ENCODE data around the gene STAT6.
A peak's percentile ranks its signal among the peaks of the same experiment; 100 is the strongest.

Gene STAT6

DNA sequence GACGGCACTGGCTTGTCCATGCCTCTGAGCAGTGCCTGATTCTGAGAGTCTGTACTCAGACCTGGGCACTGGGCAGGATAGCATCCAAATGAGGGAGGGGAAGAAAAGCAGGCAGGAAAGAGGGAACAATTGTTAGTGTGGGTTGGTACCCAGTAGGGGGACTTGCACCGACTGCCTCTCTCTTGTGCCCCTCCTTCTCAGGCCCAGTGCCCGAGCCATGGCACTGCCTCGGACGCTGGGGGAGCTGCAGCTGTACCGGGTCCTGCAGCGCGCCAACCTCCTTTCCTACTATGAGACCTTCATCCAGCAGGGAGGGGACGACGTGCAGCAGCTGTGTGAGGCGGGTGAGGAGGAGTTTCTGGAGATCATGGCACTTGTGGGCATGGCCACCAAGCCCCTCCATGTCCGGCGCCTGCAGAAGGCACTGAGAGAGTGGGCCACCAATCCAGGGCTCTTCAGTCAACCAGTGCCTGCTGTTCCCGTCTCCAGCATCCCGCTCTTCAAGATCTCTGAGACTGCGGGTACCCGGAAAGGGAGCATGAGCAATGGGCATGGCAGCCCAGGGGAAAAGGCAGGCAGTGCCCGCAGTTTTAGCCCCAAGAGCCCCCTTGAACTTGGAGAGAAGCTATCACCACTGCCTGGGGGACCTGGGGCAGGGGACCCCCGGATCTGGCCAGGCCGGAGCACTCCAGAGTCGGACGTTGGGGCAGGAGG lies 20.1 kb downstream of the STAT6 start:
- Histone ChIP-seq H3K36me3 (ENCODE audit: control insufficient read depth, insufficient read depth, low read length) (no peaks in the 10 kb centered on the region), H3K79me2 (peaks cover 16% of the 10 kb centered on the region), H3K27ac (peak overlapping the region; percentile 93), H2AFZ (no peak overlapping the region), H3K4me3 (ENCODE audit: low read depth, low read length) (no peak overlapping the region), H3K4me2 (ENCODE audit: low read length) (peak overlapping the region; percentile 62), H3K9ac (no peak overlapping the region), H3K27me3 (ENCODE audit: control insufficient read depth, insufficient read depth, low read length) (no peaks in the 10 kb centered on the region), H3K4me1 (peaks cover 29% of the 10 kb centered on the region), H3K9me3 (ENCODE audit: control insufficient read depth, low read length) (no peaks in the 10 kb centered on the region)
- TF ChIP-seq, protein P1, sequence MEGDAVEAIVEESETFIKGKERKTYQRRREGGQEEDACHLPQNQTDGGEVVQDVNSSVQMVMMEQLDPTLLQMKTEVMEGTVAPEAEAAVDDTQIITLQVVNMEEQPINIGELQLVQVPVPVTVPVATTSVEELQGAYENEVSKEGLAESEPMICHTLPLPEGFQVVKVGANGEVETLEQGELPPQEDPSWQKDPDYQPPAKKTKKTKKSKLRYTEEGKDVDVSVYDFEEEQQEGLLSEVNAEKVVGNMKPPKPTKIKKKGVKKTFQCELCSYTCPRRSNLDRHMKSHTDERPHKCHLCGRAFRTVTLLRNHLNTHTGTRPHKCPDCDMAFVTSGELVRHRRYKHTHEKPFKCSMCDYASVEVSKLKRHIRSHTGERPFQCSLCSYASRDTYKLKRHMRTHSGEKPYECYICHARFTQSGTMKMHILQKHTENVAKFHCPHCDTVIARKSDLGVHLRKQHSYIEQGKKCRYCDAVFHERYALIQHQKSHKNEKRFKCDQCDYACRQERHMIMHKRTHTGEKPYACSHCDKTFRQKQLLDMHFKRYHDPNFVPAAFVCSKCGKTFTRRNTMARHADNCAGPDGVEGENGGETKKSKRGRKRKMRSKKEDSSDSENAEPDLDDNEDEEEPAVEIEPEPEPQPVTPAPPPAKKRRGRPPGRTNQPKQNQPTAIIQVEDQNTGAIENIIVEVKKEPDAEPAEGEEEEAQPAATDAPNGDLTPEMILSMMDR (IDR thresholded peaks at IDR 0.05): no peak

DNA sequence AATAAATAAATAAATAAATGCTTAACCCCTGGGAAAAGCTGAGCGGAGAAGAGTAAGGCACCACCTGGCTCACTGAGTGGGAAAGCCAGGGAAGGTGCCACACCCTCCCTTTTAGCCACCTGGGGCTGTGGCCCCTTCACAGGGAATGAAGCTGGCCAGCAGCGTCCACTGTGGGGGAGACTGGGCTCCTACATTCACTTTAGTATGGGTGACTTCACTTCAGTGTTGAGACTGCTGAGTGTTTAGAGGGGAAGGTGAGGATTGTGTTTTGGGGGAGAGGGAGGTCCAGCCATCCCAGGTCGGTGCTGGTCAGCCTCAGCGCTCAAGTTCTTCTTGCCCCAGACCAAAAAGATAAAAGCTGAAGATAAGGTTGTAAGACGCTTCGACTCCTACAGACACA lies 20.7 kb downstream of the STAT6 start:
- peaks cover 34% of the 10 kb centered on the region for H3K4me1 ChIP-seq
- no peaks in the 10 kb centered on the region for H3K27me3 ChIP-seq (ENCODE audit: control insufficient read depth, insufficient read depth, low read length)
- H2AFZ ChIP-seq: no peak overlapping the region
- peak overlapping the region; percentile 62 for H3K4me2 ChIP-seq (ENCODE audit: low read length)
- no peak overlapping the region for H3K4me3 ChIP-seq (ENCODE audit: low read depth, low read length)
- no peak overlapping the region for H3K9ac ChIP-seq
- H3K9me3 ChIP-seq (ENCODE audit: control insufficient read depth, low read length): no peaks in the 10 kb centered on the region
- TF ChIP-seq, protein P1 (IDR thresholded peaks at IDR 0.05): no peak
- no peaks in the 10 kb centered on the region for H3K36me3 ChIP-seq (ENCODE audit: control insufficient read depth, insufficient read depth, low read length)
- peak overlapping the region; percentile 93 for H3K27ac ChIP-seq
- H3K79me2 ChIP-seq: peaks cover 16% of the 10 kb centered on the region

DNA sequence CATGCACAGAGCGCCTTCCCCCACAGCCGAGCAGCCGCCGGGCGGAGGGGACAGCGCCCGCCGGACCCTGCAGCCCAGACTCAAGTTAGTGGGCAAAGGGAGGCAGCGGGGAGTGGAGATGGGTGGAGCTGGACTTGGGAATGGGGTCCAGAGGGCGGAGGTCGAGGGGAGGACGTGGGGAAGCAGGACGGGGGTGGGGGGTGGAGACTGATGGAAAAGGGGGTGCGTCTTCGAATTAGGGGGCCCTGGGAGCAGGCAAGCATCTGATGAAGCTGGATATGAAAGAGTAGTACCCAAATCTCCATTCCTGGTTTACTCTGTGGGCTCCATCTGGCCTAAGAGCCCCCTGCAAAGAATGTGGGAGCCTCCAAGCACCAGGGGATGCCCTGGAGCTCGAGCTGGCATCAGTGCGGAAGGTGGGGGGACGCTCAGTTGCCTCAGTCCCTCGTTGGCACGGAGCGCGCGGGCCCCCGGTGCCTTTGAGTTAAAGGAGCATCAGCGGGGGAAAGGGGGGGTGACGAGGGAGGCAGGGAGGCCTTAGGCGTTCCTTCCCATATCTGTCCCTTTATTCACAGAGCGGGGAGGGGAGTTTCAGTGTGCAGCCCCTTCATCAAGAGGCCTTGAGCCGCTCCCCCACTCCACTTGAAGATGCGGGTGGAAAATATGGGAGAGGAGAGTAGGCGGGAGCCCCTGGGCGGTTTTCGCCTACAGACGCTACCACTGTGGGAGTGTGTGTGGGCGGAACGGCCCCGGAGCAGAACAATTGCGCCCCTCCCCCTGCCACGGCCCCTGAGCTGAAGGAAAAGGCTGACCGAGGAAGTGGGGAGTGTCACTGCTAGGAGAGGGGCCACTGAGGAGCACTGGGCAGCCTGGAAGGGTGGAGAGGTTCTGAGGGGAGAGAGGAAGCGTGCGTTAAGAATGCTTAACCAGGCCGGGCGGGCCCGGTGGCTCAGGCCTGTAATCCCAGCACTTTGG lies 21.6 kb downstream of the STAT6 start:
- Histone ChIP-seq H3K36me3 (ENCODE audit: control insufficient read depth, insufficient read depth, low read length) (no peaks in the 10 kb centered on the region), H3K27ac (peak overlapping the region; percentile 93), H2AFZ (peak overlapping the region; percentile 71), H3K79me2 (peaks cover 16% of the 10 kb centered on the region), H3K4me3 (ENCODE audit: low read depth, low read length) (peak overlapping the region; percentile 74), H3K4me1 (peaks cover 36% of the 10 kb centered on the region), H3K4me2 (ENCODE audit: low read length) (peak overlapping the region; percentile 59), H3K27me3 (ENCODE audit: control insufficient read depth, insufficient read depth, low read length) (no peaks in the 10 kb centered on the region), H3K9me3 (ENCODE audit: control insufficient read depth, low read length) (no peaks in the 10 kb centered on the region), H3K9ac (peak overlapping the region; percentile 58)
- TF ChIP-seq, protein P1 (IDR thresholded peaks at IDR 0.05): no peak

DNA sequence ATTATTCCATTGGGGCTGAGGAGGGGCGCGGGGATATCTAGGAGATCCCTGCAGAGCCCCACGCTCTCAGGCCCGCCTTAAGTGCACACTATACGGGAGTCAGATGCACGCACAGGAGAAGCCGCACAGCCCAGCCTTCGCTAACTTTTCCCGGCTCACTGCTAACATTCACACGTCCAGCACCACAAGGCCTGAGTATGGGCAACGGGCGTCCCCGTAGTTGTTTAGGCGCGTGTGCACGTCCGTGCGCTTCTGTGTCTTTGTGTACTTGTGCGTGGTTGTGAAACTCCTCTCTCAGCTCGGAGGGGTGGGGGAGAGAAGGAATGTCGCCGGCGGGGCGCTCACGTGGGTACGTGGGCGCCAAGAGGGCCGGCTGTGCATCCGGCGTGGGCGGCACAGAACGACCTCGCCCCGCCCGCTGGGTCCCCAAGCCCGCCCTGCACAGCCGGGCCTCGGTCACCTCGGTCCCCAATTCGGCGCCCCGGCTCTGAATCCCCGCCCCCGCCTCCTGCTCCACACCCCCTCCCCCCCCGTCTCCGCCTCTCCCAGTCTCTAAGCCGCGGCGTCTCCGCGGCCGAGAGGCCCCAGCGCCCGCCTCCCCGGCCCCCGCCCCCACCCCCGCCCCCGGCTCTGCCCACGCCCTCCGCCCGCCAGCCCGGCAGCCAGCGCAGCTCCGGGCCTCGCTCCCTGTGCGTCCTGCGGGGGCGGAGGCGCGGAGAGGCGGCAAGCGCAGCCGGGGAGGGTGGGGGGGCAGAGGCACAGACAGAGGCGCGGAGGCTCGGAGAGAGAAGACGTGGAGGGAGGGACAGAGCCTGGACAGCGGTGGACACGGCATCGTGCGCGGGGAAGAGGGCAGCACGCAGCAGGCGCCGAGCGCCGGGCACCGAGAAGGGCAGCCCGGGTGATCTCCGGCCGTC lies 22.6 kb downstream of the STAT6 start, which contains the start of gene NAB2:
Gene NAB2, plus strand, starts transcription at position 761 of the 917 bp plus-strand sequence. CDS start 158 bp downstream, outside the sequence.
- Histone ChIP-seq H3K27ac (peak within 1 kb of the TSS; percentile 99), H3K9me3 (ENCODE audit: control insufficient read depth, low read length) (no peaks in the 10 kb centered on the region), H3K9ac (peak within 1 kb of the TSS; percentile 58), H2AFZ (peak within 1 kb of the TSS; percentile 85), H3K27me3 (ENCODE audit: control insufficient read depth, insufficient read depth, low read length) (no peaks in the 10 kb centered on the region), H3K4me3 (ENCODE audit: low read depth, low read length) (peak within 1 kb of the TSS; percentile 83), H3K36me3 (ENCODE audit: control insufficient read depth, insufficient read depth, low read length) (no peaks in the 10 kb centered on the region), H3K4me1 (peaks cover 34% of the 10 kb centered on the region), H3K4me2 (ENCODE audit: low read length) (peak within 1 kb of the TSS; percentile 64), H3K79me2 (peaks cover 16% of the 10 kb centered on the region)
- TF ChIP-seq, protein P1 (IDR thresholded peaks at IDR 0.05): no peak
